ENCODE measurements around the gene ZC3H14. TPM values are rescaled to one million over a fixed set of nuclear protein-coding genes. Genes with fewer than 3 reads are reported as not detected.
A peak's percentile ranks its signal among the peaks of the same experiment; 100 is the strongest.

The ZC3H14 gene, protein sequence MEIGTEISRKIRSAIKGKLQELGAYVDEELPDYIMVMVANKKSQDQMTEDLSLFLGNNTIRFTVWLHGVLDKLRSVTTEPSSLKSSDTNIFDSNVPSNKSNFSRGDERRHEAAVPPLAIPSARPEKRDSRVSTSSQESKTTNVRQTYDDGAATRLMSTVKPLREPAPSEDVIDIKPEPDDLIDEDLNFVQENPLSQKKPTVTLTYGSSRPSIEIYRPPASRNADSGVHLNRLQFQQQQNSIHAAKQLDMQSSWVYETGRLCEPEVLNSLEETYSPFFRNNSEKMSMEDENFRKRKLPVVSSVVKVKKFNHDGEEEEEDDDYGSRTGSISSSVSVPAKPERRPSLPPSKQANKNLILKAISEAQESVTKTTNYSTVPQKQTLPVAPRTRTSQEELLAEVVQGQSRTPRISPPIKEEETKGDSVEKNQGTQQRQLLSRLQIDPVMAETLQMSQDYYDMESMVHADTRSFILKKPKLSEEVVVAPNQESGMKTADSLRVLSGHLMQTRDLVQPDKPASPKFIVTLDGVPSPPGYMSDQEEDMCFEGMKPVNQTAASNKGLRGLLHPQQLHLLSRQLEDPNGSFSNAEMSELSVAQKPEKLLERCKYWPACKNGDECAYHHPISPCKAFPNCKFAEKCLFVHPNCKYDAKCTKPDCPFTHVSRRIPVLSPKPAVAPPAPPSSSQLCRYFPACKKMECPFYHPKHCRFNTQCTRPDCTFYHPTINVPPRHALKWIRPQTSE
- 10 to 100 TPM; 62.9 to 93.3 (median 65.9) TPM for total RNA-seq

DNA sequence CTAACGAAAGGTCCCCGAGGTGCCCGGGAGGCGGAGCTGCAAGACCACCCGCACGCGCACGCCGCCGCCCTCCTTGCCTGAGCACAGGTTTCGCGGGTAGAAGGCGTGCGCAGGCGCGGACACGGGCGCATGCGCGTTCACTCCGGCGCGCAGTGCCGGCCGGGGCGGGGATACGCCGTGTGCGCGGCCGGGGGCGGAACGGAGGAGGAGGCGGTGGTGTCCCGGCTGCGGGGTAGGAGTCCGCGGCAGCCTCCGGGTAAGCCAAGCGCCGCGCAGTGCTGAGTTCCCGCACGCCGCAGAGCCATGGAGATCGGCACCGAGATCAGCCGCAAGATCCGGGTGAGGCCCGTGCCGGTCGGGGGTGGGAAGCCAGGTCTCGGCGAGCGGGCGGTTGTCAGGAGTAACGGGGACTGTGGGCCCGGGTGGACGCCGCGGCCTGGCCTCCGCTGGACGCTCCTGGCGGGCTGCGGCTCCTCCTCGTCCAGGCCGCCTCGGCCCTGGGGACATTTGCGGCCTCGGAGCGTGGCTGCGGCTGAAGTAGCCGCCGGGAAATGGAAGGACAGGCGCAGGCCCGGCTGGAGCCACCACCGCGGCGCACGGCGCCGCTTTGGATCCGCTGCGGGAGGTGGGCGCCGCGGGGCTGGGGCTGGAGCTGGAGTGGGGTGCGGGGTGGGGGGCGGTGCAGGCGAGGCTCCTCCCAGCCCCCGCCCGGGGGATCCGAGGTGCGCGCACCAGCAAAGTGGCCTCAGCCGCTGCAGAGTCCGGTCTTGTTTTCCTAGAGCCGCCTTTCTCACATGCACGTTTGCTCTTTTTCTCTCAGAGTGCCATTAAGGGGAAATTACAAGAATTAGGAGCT, at the start of gene ZC3H14:
TSS of gene ZC3H14 (plus strand) at position 207 of the 856 bp plus-strand sequence. CDS start at position 304, 97 bp downstream.
- DNase-seq, result peak; percentile 72 to 92 (median 90)
- Histone ChIP-seq H3K27ac (peak within 1 kb of the TSS; percentile 83 to 94 (median 84)), H3K4me3 (peak within 1 kb of the TSS; percentile 67 to 97 (median 93)), H3K9me3 (no peaks in the 10 kb centered on the region), H3K4me1 (peaks cover 0 to 19% (median 0%) of the 10 kb centered on the region in 4 donors), H3K36me3 (peaks cover 0 to 6% (median 0%) of the 10 kb centered on the region in 3 donors), H3K27me3 (no peaks in the 10 kb centered on the region)
- TF ChIP-seq, protein P1, sequence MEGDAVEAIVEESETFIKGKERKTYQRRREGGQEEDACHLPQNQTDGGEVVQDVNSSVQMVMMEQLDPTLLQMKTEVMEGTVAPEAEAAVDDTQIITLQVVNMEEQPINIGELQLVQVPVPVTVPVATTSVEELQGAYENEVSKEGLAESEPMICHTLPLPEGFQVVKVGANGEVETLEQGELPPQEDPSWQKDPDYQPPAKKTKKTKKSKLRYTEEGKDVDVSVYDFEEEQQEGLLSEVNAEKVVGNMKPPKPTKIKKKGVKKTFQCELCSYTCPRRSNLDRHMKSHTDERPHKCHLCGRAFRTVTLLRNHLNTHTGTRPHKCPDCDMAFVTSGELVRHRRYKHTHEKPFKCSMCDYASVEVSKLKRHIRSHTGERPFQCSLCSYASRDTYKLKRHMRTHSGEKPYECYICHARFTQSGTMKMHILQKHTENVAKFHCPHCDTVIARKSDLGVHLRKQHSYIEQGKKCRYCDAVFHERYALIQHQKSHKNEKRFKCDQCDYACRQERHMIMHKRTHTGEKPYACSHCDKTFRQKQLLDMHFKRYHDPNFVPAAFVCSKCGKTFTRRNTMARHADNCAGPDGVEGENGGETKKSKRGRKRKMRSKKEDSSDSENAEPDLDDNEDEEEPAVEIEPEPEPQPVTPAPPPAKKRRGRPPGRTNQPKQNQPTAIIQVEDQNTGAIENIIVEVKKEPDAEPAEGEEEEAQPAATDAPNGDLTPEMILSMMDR (IDR thresholded peaks at IDR 0.05), result peak in 1 of 6 experiments; percentile 1
- TF ChIP-seq POLR2A (IDR thresholded peaks at IDR 0.05), result peak; percentile 81 to 85

DNA sequence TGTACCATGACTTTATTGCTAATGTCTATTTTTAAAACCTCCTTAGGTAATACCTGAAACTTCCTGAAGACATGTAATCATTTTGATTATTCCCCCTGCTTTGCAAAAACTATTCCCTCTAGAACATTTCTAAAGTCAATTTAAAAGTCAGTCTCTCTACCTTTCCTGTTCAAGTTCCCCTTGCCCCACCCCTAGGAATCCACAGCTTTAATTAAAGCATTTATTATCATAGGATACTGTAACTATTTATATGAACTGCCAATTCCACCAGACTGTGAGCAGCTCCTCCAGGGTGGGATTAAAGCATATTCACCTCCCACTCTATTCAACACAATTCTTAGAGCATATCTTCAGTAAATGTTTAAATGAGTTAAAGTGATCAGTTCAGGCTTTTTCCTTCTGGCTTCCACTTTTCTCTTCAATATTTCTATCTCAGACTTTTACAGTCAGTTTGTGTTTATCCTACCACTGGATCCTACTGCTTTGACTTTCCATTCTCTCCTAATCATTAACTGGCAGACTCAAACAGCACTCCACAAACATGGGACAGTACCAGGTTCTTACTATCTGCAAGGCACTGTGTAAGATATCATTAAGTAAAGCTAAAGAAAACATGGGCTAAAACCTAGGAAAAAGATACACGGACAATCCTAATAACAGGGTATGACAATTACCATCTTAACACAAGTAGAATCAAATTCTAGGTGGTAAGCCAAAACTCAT, 47.2 kb upstream of the ZC3H14 start:
- Histone ChIP-seq H3K27ac (no peak overlapping the region), H3K4me3 (no peak overlapping the region), H3K4me1 (peaks cover 0 to 9% (median 0%) of the 10 kb centered on the region in 4 donors), H3K27me3 (no peaks in the 10 kb centered on the region), H3K9me3 (no peaks in the 10 kb centered on the region), H3K36me3 (no peaks in the 10 kb centered on the region)
- no peak for DNase-seq
- TF ChIP-seq, protein P1 (IDR thresholded peaks at IDR 0.05), result no peak
- no peak for TF ChIP-seq POLR2A (IDR thresholded peaks at IDR 0.05)

DNA sequence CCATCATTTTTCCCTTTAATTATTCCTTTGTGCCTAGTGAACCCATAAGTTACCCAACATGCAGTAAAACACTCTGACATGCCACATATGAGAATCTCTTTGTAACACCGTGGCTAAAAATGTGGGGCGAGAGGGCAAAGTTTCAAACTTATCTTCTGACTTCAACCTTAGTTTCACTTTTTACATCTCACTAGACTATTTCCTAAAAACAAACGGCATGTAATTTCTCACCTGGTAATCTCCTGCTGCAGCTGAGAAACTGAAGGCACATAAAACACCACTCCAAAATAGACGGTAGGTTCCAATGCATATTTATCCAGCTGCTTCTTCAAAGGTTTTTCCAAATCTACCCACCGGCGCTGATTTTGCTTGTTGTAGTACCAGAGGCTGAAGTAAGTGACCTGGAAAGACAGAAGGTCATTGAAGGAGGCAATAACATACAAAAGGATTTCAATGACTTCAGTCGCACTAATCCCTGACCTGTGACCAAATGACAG, 45.9 kb upstream of the ZC3H14 start:
- no peak for TF ChIP-seq POLR2A (IDR thresholded peaks at IDR 0.05)
- TF ChIP-seq, protein P1 (IDR thresholded peaks at IDR 0.05), result no peak
- Histone ChIP-seq H3K36me3 (no peaks in the 10 kb centered on the region), H3K27me3 (no peaks in the 10 kb centered on the region), H3K4me3 (peak overlapping the region in 2 of 4 donors; percentile 24 to 46), H3K9me3 (no peaks in the 10 kb centered on the region), H3K27ac (peak overlapping the region in 2 of 4 donors; percentile 23 to 65), H3K4me1 (peaks cover 0 to 9% (median 0%) of the 10 kb centered on the region in 4 donors)
- DNase-seq, result peak in 1 of 3 donors; percentile 53

DNA sequence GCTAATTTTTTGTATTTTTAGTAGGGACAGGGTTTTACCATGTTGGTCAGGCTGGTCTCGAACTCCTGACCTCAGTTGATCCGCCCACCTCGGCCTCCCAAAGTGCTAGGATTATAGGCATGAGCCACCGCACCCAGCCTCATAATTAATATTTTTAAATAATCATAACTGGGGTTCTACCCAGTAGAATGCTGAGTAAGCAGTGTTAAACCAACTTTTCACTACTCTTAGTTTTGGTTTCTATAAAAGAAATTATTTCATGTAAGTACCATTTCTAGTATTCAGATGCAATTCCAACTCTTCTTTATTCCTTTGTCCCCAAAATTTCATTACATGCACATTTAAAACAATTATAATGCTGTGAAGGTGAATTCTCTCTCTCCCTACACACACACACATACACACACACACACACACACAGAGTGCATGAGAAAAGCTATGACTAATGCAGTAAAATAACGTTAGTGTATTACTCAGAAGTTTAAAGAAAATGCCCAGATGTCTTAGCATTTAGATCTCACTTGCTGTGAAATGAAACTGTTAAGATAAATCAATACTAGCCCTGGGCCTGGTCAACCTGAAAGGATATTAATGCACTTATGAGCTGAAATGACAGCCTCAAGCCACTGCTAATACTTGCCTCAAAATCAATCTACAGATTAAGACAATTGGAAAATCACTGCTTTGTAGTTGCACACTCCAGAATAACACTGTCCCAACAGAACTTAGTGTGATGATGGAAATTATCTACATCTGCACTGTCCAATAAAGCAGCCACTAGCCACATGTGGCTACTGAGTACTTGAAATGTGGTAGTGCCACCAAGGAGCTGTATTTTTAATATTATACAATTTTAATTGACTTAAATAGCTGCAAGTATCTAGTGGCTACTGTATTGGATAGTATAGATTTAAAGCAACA, 44.0 kb upstream of the ZC3H14 start:
- Histone ChIP-seq H3K27ac (no peak overlapping the region), H3K27me3 (no peaks in the 10 kb centered on the region), H3K36me3 (no peaks in the 10 kb centered on the region), H3K4me3 (no peak overlapping the region), H3K4me1 (peaks cover 0 to 9% (median 0%) of the 10 kb centered on the region in 4 donors), H3K9me3 (no peaks in the 10 kb centered on the region)
- TF ChIP-seq POLR2A (IDR thresholded peaks at IDR 0.05), result no peak
- TF ChIP-seq, protein P1 (IDR thresholded peaks at IDR 0.05), result no peak
- no peak for DNase-seq

Measured in Peyer's patch (tissue), 4 donors.